Astrocyte (in vitro differentiated cells and primary cell): ENCODE measurements around the gene RUNX1.

ENCODE experiments used
- CTCF ChIP-seq: IDR thresholded peaks from 2 replicates; pipeline ENCODE4 v1.5.1; 2011; ENCODE audit warnings: low read depth, mild to moderate bottlenecking, inconsistent platforms, low read length, moderate library complexity; ENCODE audit not compliant: insufficient read depth
- EZH2 ChIP-seq: IDR thresholded peaks from 2 replicates; pipeline ENCODE4 v1.6.1; 2012; ENCODE audit warnings: mild to moderate bottlenecking, low read length, inconsistent platforms; ENCODE audit not compliant: insufficient read depth

GRCh38 chr21:34933609-34934335 lies 115.3 kb downstream of the RUNX1 start:
- no peak for TF ChIP-seq CTCF
- no peak for TF ChIP-seq EZH2
